CD14-positive monocyte (primary cell): ENCODE results near the gene ZNF429. TPM values are rescaled to one million over a fixed set of nuclear protein-coding genes. Genes with fewer than 3 reads are reported as not detected.
A peak's percentile ranks its signal among the peaks of the same experiment; 100 is the strongest.
"Not testable (repeated sequence)": the region's sequence is repeated elsewhere in the genome, so short reads cannot be mapped to it uniquely, and the experiment has no call there.

Experiments
- DNase-seq, 3 donors: peaks; one replicate each; pipeline ENCODE4 v3.0.0-alpha.2; 2011 to 2022
- H2AFZ ChIP-seq: 2 replicates; pipeline ENCODE4 v1.6.0; 2012; ENCODE audit warnings: mild to moderate bottlenecking, low read depth, low read length, inconsistent platforms; ENCODE audit not compliant: insufficient read depth, poor library complexity, severe bottlenecking
- H3K27ac ChIP-seq, 2 donors: 1 replicate in 1 of 2; 2 replicates in 1 of 2; pipeline ENCODE4 v1.5.1; 2012 to 2013; ENCODE audit warnings: low read length in 2 of 2, control low read depth in 1 of 2, inconsistent platforms in 1 of 2, low read depth in 1 of 2, mild to moderate bottlenecking in 1 of 2
- H3K27me3 ChIP-seq, 2 donors: one replicate each; pipeline versions ENCODE4 v1.6.0 to v1.6.1; 2011 to 2013; ENCODE audit warnings: low read length in 2 of 2; ENCODE audit not compliant: control insufficient read depth in 2 of 2, insufficient read depth in 2 of 2
- H3K36me3 ChIP-seq, 2 donors: replicated peaks in 1 of 2; 1 replicate in 1 of 2; 2 replicates in 1 of 2; pipeline versions ENCODE4 v1.5.1 to v1.6.1; 2012 to 2013; ENCODE audit warnings: low read length in 2 of 2, control low read depth in 1 of 2, inconsistent platforms in 1 of 2, mild to moderate bottlenecking in 1 of 2; ENCODE audit not compliant: insufficient read depth in 2 of 2, control insufficient read depth in 1 of 2
- H3K4me1 ChIP-seq, 2 donors: 1 replicate in 1 of 2; 2 replicates in 1 of 2; pipeline versions ENCODE4 v1.5.1 to v1.6.1; 2012 to 2013; ENCODE audit warnings: low read length in 2 of 2, control low read depth in 1 of 2, inconsistent platforms in 1 of 2, mild to moderate bottlenecking in 1 of 2, moderate library complexity in 1 of 2; ENCODE audit not compliant: insufficient read depth in 2 of 2, control insufficient read depth in 1 of 2
- H3K4me2 ChIP-seq: replicated peaks from 2 replicates; pipeline ENCODE3; 2012; ENCODE audit warnings: low read length, moderate library complexity, mild to moderate bottlenecking; ENCODE audit not compliant: poor library complexity, severe bottlenecking; ENCODE audit errors: extremely low read depth
- H3K4me3 ChIP-seq, 3 experiments: fragments of 200-600 bp in 1 of 3; sonication (generic) in 1 of 3; replicated peaks in 1 of 3; 1 replicate in 2 of 3; 2 replicates in 1 of 3; pipeline ENCODE4 v1.5.1; 2011 to 2013; ENCODE audit warnings: low read length in 3 of 3, mild to moderate bottlenecking in 3 of 3, control low read depth in 2 of 3, low read depth in 2 of 3, inconsistent platforms in 1 of 3, moderate library complexity in 1 of 3
- H3K79me2 ChIP-seq: 2 replicates; pipeline ENCODE4 v1.6.0; 2012; ENCODE audit warnings: mild to moderate bottlenecking, control low read depth, inconsistent platforms, low read length, moderate library complexity; ENCODE audit not compliant: insufficient read depth
- H3K9ac ChIP-seq: 2 replicates; pipeline ENCODE4 v1.6.0; 2017; ENCODE audit warnings: low read length, mild to moderate bottlenecking; ENCODE audit not compliant: insufficient read depth, poor library complexity, severe bottlenecking
- H3K9me3 ChIP-seq, 2 donors: replicated peaks in 1 of 2; 1 replicate in 1 of 2; 2 replicates in 1 of 2; pipeline versions ENCODE4 v1.5.1 to v1.6.1; 2012 to 2013; ENCODE audit warnings: low read length in 2 of 2, control low read depth in 1 of 2; ENCODE audit not compliant: control insufficient read depth in 1 of 2, insufficient read depth in 1 of 2
- H4K20me1 ChIP-seq: 2 replicates; pipeline ENCODE4 v1.6.0; 2012; ENCODE audit warnings: mild to moderate bottlenecking, low read length, control low read depth, moderate library complexity; ENCODE audit not compliant: insufficient read depth
- H3K27ac Mint-ChIP-seq, 7 donors: one replicate each; pipeline ENCODE4 v1.8.0; 2020; ENCODE audit warnings: mild to moderate bottlenecking in 7 of 7, mixed read lengths in 7 of 7, moderate library complexity in 6 of 7, inconsistent platforms in 2 of 7
- H3K27me3 Mint-ChIP-seq, 3 donors: one replicate each; pipeline ENCODE4 v1.8.0; 2021 to 2022; ENCODE audit warnings: low read depth in 3 of 3, mild to moderate bottlenecking in 3 of 3, mixed read lengths in 3 of 3, moderate library complexity in 3 of 3, inconsistent platforms in 1 of 3
- H3K36me3 Mint-ChIP-seq, 2 donors: one replicate each; pipeline ENCODE4 v1.8.0; 2020; ENCODE audit warnings: mixed read lengths in 2 of 2, inconsistent platforms in 1 of 2, mild to moderate bottlenecking in 1 of 2
- H3K4me1 Mint-ChIP-seq: one replicate; pipeline ENCODE4 v1.8.0; 2020; ENCODE audit warnings: mild to moderate bottlenecking, mixed read lengths
- H3K4me3 Mint-ChIP-seq, 2 donors: one replicate each; pipeline ENCODE4 v1.8.0; 2020; ENCODE audit warnings: mild to moderate bottlenecking in 2 of 2, mixed read lengths in 2 of 2, moderate library complexity in 1 of 2
- H3K9me3 Mint-ChIP-seq, 7 donors: one replicate each; pipeline ENCODE4 v1.8.0; 2020 to 2022; ENCODE audit warnings: mixed read lengths in 7 of 7, mild to moderate bottlenecking in 6 of 7, moderate library complexity in 6 of 7, inconsistent platforms in 2 of 7
- CTCF ChIP-seq: fragments of 200-600 bp; IDR thresholded peaks from one replicate; pipeline ENCODE4 v1.8.0; 2022; ENCODE audit warnings: antibody characterized with exemption, mild to moderate bottlenecking
- WGBS: methylation state at CpG from one replicate; pipeline ENCODE4 v1.1.5; 2013; ENCODE audit warnings: missing lambda C conversion rate; ENCODE audit not compliant: insufficient coverage; 5-methylcytosine and 5-hydroxymethylcytosine counted together
- intact Hi-C, 2 donors: fragments of 100-400 bp; cut with micrococcal nuclease; formaldehyde crosslinking; loops; one replicate each; pipeline versions ENCODE4 v1.15.0 to v1.15.1; 2023
- polyA plus RNA-seq, 3 donors: library from polyadenylated mRNA; depleted of rRNA in 1 of 3; unstranded in 2 of 3; stranded (reverse) in 1 of 3; fragments of 300-500 nt in 2 of 3; fragments of >200 nt in 1 of 3; fragmentation: Illumina TruSeq in 2 of 3; gene quantifications; 1 replicate in 2 of 3; 2 replicates in 1 of 3; pipeline ENCODE4 v1.2.3, GENCODE V29; 2012 to 2021

Gene ZNF429
- polyA plus RNA-seq, 3 donors = 9.5 to 11.6 (median 11.1) TPM

GRCh38 chr19:21512609-21513008 is 7.2 kb downstream of the ZNF429 start:
- DNase-seq, H3K27me3 ChIP-seq, H3K4me3 ChIP-seq, H3K27ac ChIP-seq, H3K27me3 Mint-ChIP-seq, H2AFZ ChIP-seq, intact Hi-C loops, H3K27ac Mint-ChIP-seq, H3K9ac ChIP-seq, H3K4me3 Mint-ChIP-seq, H3K4me1 ChIP-seq, H3K4me2 ChIP-seq, H4K20me1 ChIP-seq: not testable (repeated sequence)
- Histone ChIP-seq H3K36me3 (peaks cover 0 to 23% of the 10 kb centered on the region in 2 donors), H3K9me3 (peaks cover 47 to 50% of the 10 kb centered on the region in 2 donors), H3K79me2 (peaks cover 42% of the 10 kb centered on the region)
- peaks cover 12% of the 10 kb centered on the region for H3K4me1 Mint-ChIP-seq
- no CpG with 5 or more reads among the region's 7 CpGs for WGBS
- H3K36me3 Mint-ChIP-seq = peaks cover 26 to 35% of the 10 kb centered on the region in 2 donors
- peaks cover 33 to 84% (median 63%) of the 10 kb centered on the region in 7 donors for H3K9me3 Mint-ChIP-seq

- Histone ChIP-seq H3K79me2 (peaks cover 38% of the 10 kb centered on the region), H3K4me3 (no peak overlapping the region), H3K9me3 (peaks cover 50 to 53% of the 10 kb centered on the region in 2 donors), H3K9ac (no peak overlapping the region), H4K20me1 (no peaks in the 10 kb centered on the region), H3K36me3 (peaks cover 1 to 23% of the 10 kb centered on the region in 2 donors), H3K27ac (no peak overlapping the region), H3K4me2 (no peak overlapping the region), H2AFZ (no peak overlapping the region), H3K4me1 (no peaks in the 10 kb centered on the region), H3K27me3 (no peaks in the 10 kb centered on the region)
- WGBS = 63% methylated on average over 1 of the region's 2 CpGs
- H3K9me3 Mint-ChIP-seq = peaks cover 36 to 84% (median 66%) of the 10 kb centered on the region in 7 donors
- peaks cover 3% of the 10 kb centered on the region for H3K4me1 Mint-ChIP-seq
- intact Hi-C loops = no loop called here
- H3K27me3 Mint-ChIP-seq = peaks cover 0 to 6% (median 2%) of the 10 kb centered on the region in 3 donors
- peaks cover 22 to 32% of the 10 kb centered on the region in 2 donors for H3K36me3 Mint-ChIP-seq
- DNase-seq = no peak
- no peak for TF ChIP-seq CTCF
- H3K27ac Mint-ChIP-seq = peak overlapping the region in 2 of 7 donors; percentile 4 to 5
- H3K4me3 Mint-ChIP-seq = no peak overlapping the region
These were observed 8.2 kb downstream of the ZNF429 start for GRCh38 chr19:21513651-21514050.
